HEK293 (cell line): Measurements from ENCODE around the gene CAPN13.

ENCODE experiments used
- CTCF ChIA-PET: fragments of 350-600 bp; formaldehyde crosslinking; extraction: SDS; loops from one replicate; lab custom pipeline; 2021; ENCODE audit warnings: antibody characterized with exemption; lab: Yijun Ruan, JAX
- POLR2A ChIA-PET: fragments of 300-600 bp; formaldehyde crosslinking; extraction: SDS; loops from one replicate; lab custom pipeline; 2020; ENCODE audit warnings: antibody characterized with exemption, inconsistent platforms; lab: Yijun Ruan, JAX
- H3K27ac ChIP-seq: fragments of 200-500 bp; sonication (Bioruptor generic); 2 replicates; pipeline ENCODE4 v1.5.1; 2014; ENCODE audit warnings: low read depth, low read length, control low read depth, inconsistent platforms; ENCODE audit errors: extremely low read depth
- H3K36me3 ChIP-seq, 2 experiments: fragments of 200-500 bp in 1 of 2; sonication (Bioruptor generic) in 1 of 2; 1 replicate in 1 of 2; 2 replicates in 1 of 2; pipeline ENCODE4 v1.5.1; 2014 to 2017; ENCODE audit warnings: inconsistent platforms in 2 of 2, low read length in 2 of 2; ENCODE audit not compliant: control insufficient read depth in 2 of 2, insufficient read depth in 1 of 2
- H3K4me1 ChIP-seq: fragments of 200-500 bp; sonication (Bioruptor generic); 2 replicates; pipeline ENCODE4 v1.5.1; 2014; ENCODE audit warnings: mild to moderate bottlenecking, low read length, inconsistent platforms; ENCODE audit not compliant: control insufficient read depth, insufficient read depth
- H3K4me3 ChIP-seq: 2 replicates; pipeline ENCODE4 v1.5.1; 2011; ENCODE audit warnings: low read depth, mild to moderate bottlenecking, control low read depth, low read length, moderate library complexity
- H3K9me3 ChIP-seq: fragments of 200-500 bp; sonication (Bioruptor generic); 2 replicates; pipeline ENCODE4 v1.5.1; 2014; ENCODE audit warnings: low read depth, low read length, inconsistent platforms; ENCODE audit not compliant: control insufficient read depth, insufficient read depth
- EGR2 ChIP-seq: fragments of 450-650 bp; formaldehyde crosslinking; IDR thresholded peaks from 2 replicates; pipeline ENCODE4 v1.5.1; 2016; ENCODE audit warnings: low read depth, missing biosample characterization, missing genetic modification characterization
- GLI4 ChIP-seq: fragments of 450-650 bp; formaldehyde crosslinking; IDR thresholded peaks from 2 replicates; pipeline ENCODE4 v1.5.1; 2016; ENCODE audit warnings: missing biosample characterization, missing genetic modification characterization
- GLIS1 ChIP-seq: fragments of 450-650 bp; formaldehyde crosslinking; IDR thresholded peaks from 2 replicates; pipeline ENCODE4 v1.5.1; 2016; ENCODE audit warnings: missing biosample characterization, missing genetic modification characterization
- KLF8 ChIP-seq: fragments of 450-650 bp; formaldehyde crosslinking; IDR thresholded peaks from 2 replicates; pipeline ENCODE4 v1.5.1; 2016; ENCODE audit warnings: missing biosample characterization, missing genetic modification characterization
- KLF9 ChIP-seq: fragments of 450-650 bp; formaldehyde crosslinking; IDR thresholded peaks from 2 replicates; pipeline ENCODE4 v1.5.1; 2016; ENCODE audit warnings: missing biosample characterization, missing genetic modification characterization, low read depth
- MZF1 ChIP-seq: fragments of 450-650 bp; formaldehyde crosslinking; IDR thresholded peaks from 2 replicates; pipeline ENCODE4 v1.5.1; 2017; ENCODE audit warnings: missing biosample characterization, missing genetic modification characterization, borderline replicate concordance
- SETDB1 ChIP-seq: IDR thresholded peaks from one replicate; pipeline ENCODE4 v1.6.1; 2017; ENCODE audit warnings: mild to moderate bottlenecking, low read length, moderate library complexity, mixed read lengths; ENCODE audit not compliant: insufficient read length
- WT1 ChIP-seq: fragments of 450-650 bp; formaldehyde crosslinking; IDR thresholded peaks from 2 replicates; pipeline ENCODE4 v1.5.1; 2016; ENCODE audit warnings: missing biosample characterization, missing genetic modification characterization
- YY1 ChIP-seq: fragments of 450-650 bp; formaldehyde crosslinking; IDR thresholded peaks from 2 replicates; pipeline ENCODE4 v1.5.1; 2018; ENCODE audit warnings: missing biosample characterization, missing genetic modification characterization
- ZBTB17 ChIP-seq: fragments of 450-650 bp; formaldehyde crosslinking; IDR thresholded peaks from 2 replicates; pipeline ENCODE4 v1.5.1; 2016; ENCODE audit warnings: missing biosample characterization, missing genetic modification characterization
- ZBTB21 ChIP-seq: fragments of 450-650 bp; formaldehyde crosslinking; IDR thresholded peaks from 2 replicates; pipeline ENCODE4 v1.5.1; 2017; ENCODE audit warnings: missing biosample characterization, missing genetic modification characterization
- ZBTB7A ChIP-seq: fragments of 450-650 bp; formaldehyde crosslinking; IDR thresholded peaks from 2 replicates; pipeline ENCODE4 v1.5.1; 2016; ENCODE audit warnings: low read depth, missing biosample characterization, missing genetic modification characterization
- ZBTB8A ChIP-seq: fragments of 450-650 bp; formaldehyde crosslinking; IDR thresholded peaks from 2 replicates; pipeline ENCODE4 v1.5.1; 2016; ENCODE audit warnings: missing biosample characterization, missing genetic modification characterization
- ZNF114 ChIP-seq: fragments of 450-650 bp; formaldehyde crosslinking; IDR thresholded peaks from 2 replicates; pipeline ENCODE4 v1.5.0; 2017; ENCODE audit warnings: missing biosample characterization, missing genetic modification characterization
- ZNF184 ChIP-seq: fragments of 450-650 bp; IDR thresholded peaks from 2 replicates; pipeline ENCODE4 v1.5.1; 2018; ENCODE audit warnings: missing biosample characterization, mild to moderate bottlenecking, missing genetic modification characterization
- ZNF214 ChIP-seq: fragments of 450-650 bp; formaldehyde crosslinking; IDR thresholded peaks from 2 replicates; pipeline ENCODE4 v1.5.1; 2017; ENCODE audit warnings: missing biosample characterization, mild to moderate bottlenecking, missing genetic modification characterization, borderline replicate concordance
- ZNF311 ChIP-seq: fragments of 450-650 bp; formaldehyde crosslinking; IDR thresholded peaks from 2 replicates; pipeline ENCODE4 v1.5.1; 2017; ENCODE audit warnings: missing biosample characterization, missing genetic modification characterization, borderline replicate concordance
- ZNF391 ChIP-seq: fragments of 450-650 bp; formaldehyde crosslinking; IDR thresholded peaks from 2 replicates; pipeline ENCODE4 v1.5.1; 2016; ENCODE audit warnings: low read depth, missing biosample characterization, missing genetic modification characterization, borderline replicate concordance
- ZNF416 ChIP-seq: fragments of 450-650 bp; formaldehyde crosslinking; IDR thresholded peaks from 2 replicates; pipeline ENCODE4 v1.5.1; 2016; ENCODE audit warnings: missing biosample characterization, missing genetic modification characterization
- ZNF426 ChIP-seq: fragments of 450-650 bp; formaldehyde crosslinking; IDR thresholded peaks from 2 replicates; pipeline ENCODE4 v1.5.1; 2017; ENCODE audit warnings: missing biosample characterization, missing genetic modification characterization, mild to moderate bottlenecking, inconsistent platforms, moderate library complexity
- ZNF521 ChIP-seq: fragments of 450-650 bp; formaldehyde crosslinking; IDR thresholded peaks from 2 replicates; pipeline ENCODE4 v1.5.1; 2017; ENCODE audit warnings: missing biosample characterization, mild to moderate bottlenecking, missing genetic modification characterization
- ZNF558 ChIP-seq: fragments of 450-650 bp; formaldehyde crosslinking; IDR thresholded peaks from 2 replicates; pipeline ENCODE4 v1.5.1; 2016; ENCODE audit warnings: missing biosample characterization, missing genetic modification characterization
- ZNF677 ChIP-seq: fragments of 450-650 bp; IDR thresholded peaks from 2 replicates; pipeline ENCODE4 v1.5.0; 2018; ENCODE audit warnings: missing biosample characterization, mild to moderate bottlenecking, missing genetic modification characterization, moderate library complexity
- ZNF701 ChIP-seq: fragments of 450-650 bp; formaldehyde crosslinking; IDR thresholded peaks from 2 replicates; pipeline ENCODE4 v1.5.1; 2016; ENCODE audit warnings: missing biosample characterization, missing genetic modification characterization
- ZNF776 ChIP-seq: fragments of 450-650 bp; formaldehyde crosslinking; IDR thresholded peaks from 2 replicates; pipeline ENCODE4 v1.5.0; 2017; ENCODE audit warnings: missing biosample characterization, missing genetic modification characterization, borderline replicate concordance
- ZNF792 ChIP-seq: fragments of 450-650 bp; formaldehyde crosslinking; IDR thresholded peaks from 2 replicates; pipeline ENCODE4 v1.5.1; 2016; ENCODE audit warnings: missing biosample characterization, missing genetic modification characterization
- ZSCAN16 ChIP-seq: fragments of 450-650 bp; formaldehyde crosslinking; IDR thresholded peaks from 2 replicates; pipeline ENCODE4 v1.5.1; 2016; ENCODE audit warnings: missing biosample characterization, missing genetic modification characterization
- ZXDB ChIP-seq: fragments of 450-650 bp; formaldehyde crosslinking; IDR thresholded peaks from 2 replicates; pipeline ENCODE4 v1.5.1; 2016; ENCODE audit warnings: missing biosample characterization, missing genetic modification characterization

Gene CAPN13

GRCh38 chr2:30772021-30772705 lies 35.1 kb downstream of the CAPN13 start:
- no peak overlapping the region for H3K27ac ChIP-seq
- H3K4me3 ChIP-seq, result no peak overlapping the region
- TF ChIP-seq GLI4 (tag by site-specific recombination) (no peak), ZBTB17 (tag by site-specific recombination) (no peak), ZSCAN16 (no peak), EGR2 (tag by site-specific recombination) (no peak), WT1 (tag by site-specific recombination) (no peak), ZBTB8A (tag by site-specific recombination) (no peak), ZNF391 (tag by site-specific recombination) (no peak), ZNF214 (no peak), SETDB1 (no peak), YY1 (tag by site-specific recombination) (no peak), ZNF311 (tag by site-specific recombination) (no peak), GLIS1 (tag by site-specific recombination) (no peak), ZNF521 (tag by site-specific recombination) (no peak), ZNF677 (tag by site-specific recombination) (no peak)
- no peaks in the 10 kb centered on the region for H3K9me3 ChIP-seq
- no peaks in the 10 kb centered on the region for H3K4me1 ChIP-seq
- CTCF ChIA-PET, result no interaction called here
- H3K36me3 ChIP-seq, result no peaks in the 10 kb centered on the region
- POLR2A ChIA-PET, result no interaction called here

- Histone ChIP-seq H3K4me1 (no peaks in the 10 kb centered on the region), H3K36me3 (no peaks in the 10 kb centered on the region)
- POLR2A ChIA-PET, result no interaction called here
- TF ChIP-seq ZXDB (tag by site-specific recombination) (no peak), ZBTB7A (tag by site-specific recombination) (no peak), MZF1 (tag by site-specific recombination) (no peak), ZNF114 (no peak), KLF9 (no peak), ZNF184 (no peak), ZNF776 (tag by site-specific recombination) (no peak), ZBTB21 (tag by site-specific recombination) (no peak)
- TF ChIP-seq, all 188 proteins: peak for 0
- no peak overlapping the region for H3K4me3 ChIP-seq
- CTCF ChIA-PET, result interaction anchor here (0.7 kb wide), 1 partner anchor 562 kb away, joined by 3 read pairs; no protein-coding TSS in a partner anchor
- no peak overlapping the region for H3K27ac ChIP-seq
- no peaks in the 10 kb centered on the region for H3K9me3 ChIP-seq
Measured at GRCh38 chr2:30770816-30771576, 36.2 kb downstream of the CAPN13 start.

- CTCF ChIA-PET, result no interaction called here
- TF ChIP-seq ZNF426 (tag by site-specific recombination) (no peak), ZNF558 (tag by site-specific recombination) (no peak), ZNF416 (tag by site-specific recombination) (no peak), KLF8 (no peak), ZNF792 (tag by site-specific recombination) (no peak), ZNF701 (tag by site-specific recombination) (no peak)
- H3K4me3 ChIP-seq, result no peak overlapping the region
- H3K36me3 ChIP-seq, result no peaks in the 10 kb centered on the region
- POLR2A ChIA-PET, result no interaction called here
- H3K4me1 ChIP-seq, result no peaks in the 10 kb centered on the region
- no peak overlapping the region for H3K27ac ChIP-seq
- H3K9me3 ChIP-seq, result no peaks in the 10 kb centered on the region
Measured at GRCh38 chr2:30769891-30770462, 37.3 kb downstream of the CAPN13 start.
